Stomach (tissue), 9 donors: ENCODE data around the gene CYSTM1. TPM values are rescaled to one million over a fixed set of nuclear protein-coding genes. Genes with fewer than 3 reads are reported as not detected.

ENCODE experiments used
- DNase-seq, 2 donors: peaks; one replicate each; pipeline versions ENCODE4 v3.0.0 to v3.0.0-alpha.2; 2013 to 2019
- H3K27ac ChIP-seq, 5 donors: fragments of 200-600 bp in 4 of 5; sonication (generic) in 4 of 5; one replicate each; pipeline ENCODE4 v1.5.1; 2013 to 2019; ENCODE audit warnings: mild to moderate bottlenecking in 1 of 5, moderate library complexity in 1 of 5
- H3K27me3 ChIP-seq, 3 donors: fragments of 200-600 bp; sonication (generic); one replicate each; pipeline ENCODE4 v1.5.1; 2017 to 2019; ENCODE audit warnings: mixed run types in 1 of 3
- H3K36me3 ChIP-seq, 4 donors: fragments of 200-600 bp; sonication (generic); 1 replicate in 3 of 4; 2 replicates in 1 of 4; pipeline ENCODE4 v1.5.1; 2016 to 2019
- H3K4me1 ChIP-seq, 4 donors: fragments of 200-600 bp; sonication (generic); one replicate each; pipeline ENCODE4 v1.5.1; 2016 to 2019
- H3K4me3 ChIP-seq, 4 donors: fragments of 200-600 bp; sonication (generic) in 3 of 4; one replicate each; pipeline ENCODE4 v1.5.1; 2016 to 2019; ENCODE audit warnings: mild to moderate bottlenecking in 1 of 4
- H3K9me3 ChIP-seq, 4 donors: fragments of 200-600 bp; sonication (generic); one replicate each; pipeline ENCODE4 v1.5.1; 2016 to 2019
- CTCF ChIP-seq, 7 experiments: fragments of 450-650 bp in 4 of 7; fragments of 200-600 bp in 3 of 7; sonication (generic) in 3 of 7; IDR thresholded peaks; one replicate each; pipeline ENCODE4 v1.5.1; 2016 to 2019; ENCODE audit warnings: antibody characterized with exemption in 7 of 7, control low read depth in 2 of 7, mild to moderate bottlenecking in 1 of 7
- EP300 ChIP-seq: sonication (generic); formaldehyde crosslinking; IDR thresholded peaks from one replicate; pipeline ENCODE4 v1.6.1; 2017; ENCODE audit warnings: antibody characterized with exemption
- POLR2A ChIP-seq, 4 donors: fragments of 450-650 bp; IDR thresholded peaks; one replicate each; pipeline ENCODE4 v1.6.1; 2016; ENCODE audit warnings: antibody characterized with exemption in 4 of 4, control low read depth in 2 of 4, mild to moderate bottlenecking in 1 of 4, moderate library complexity in 1 of 4
- POLR2AphosphoS5 ChIP-seq, 3 donors: sonication (generic); formaldehyde crosslinking; IDR thresholded peaks; one replicate each; pipeline ENCODE4 v1.6.1; 2016; ENCODE audit warnings: antibody characterized with exemption in 3 of 3
- WGBS, 5 donors: extraction: QIAGEN DNeasy Blood & Tissue Kit in 3 of 5; methylation state at CpG; one replicate each; pipeline versions ENCODE4 v1.1.5 to v1.1.7; 2013 to 2018; 5-methylcytosine and 5-hydroxymethylcytosine counted together
- intact Hi-C: fragments of 100-400 bp; cut with DNase I; formaldehyde crosslinking; loops from one replicate; pipeline ENCODE4 v1.15.1; 2023; ENCODE audit warnings: low total_unique reads
- polyA plus RNA-seq, 3 donors: library from polyadenylated mRNA; stranded (reverse); fragments of 200-250 nt; gene quantifications; one replicate each; pipeline ENCODE4 v1.2.3, GENCODE V29; 2013
- total RNA-seq, 5 donors: library from RNA; depleted of rRNA; stranded (reverse); fragments of >200 nt; gene quantifications; one replicate each; pipeline versions ENCODE4 v1.1.0 to v1.2.3, GENCODE V29; 2014 to 2016
- donor health status: healthy with polysubstance abuse.
- donor health status: Bipolar disorder and iron deficiency.
- donor health status: healthy.

CYSTM1 gene
- total and polyA plus RNA-seq, 8 donors: 23.2 to 3,028 (median 321) TPM

- DNase-seq: peak in 1 of 2 donors; percentile 48
- Histone ChIP-seq H3K27ac (peak overlapping the region; percentile 83 to 100 (median 100)), H3K4me3 (peak overlapping the region in 3 of 4 donors; percentile 1 to 25 (median 18)), H3K36me3 (no peaks in the 10 kb centered on the region), H3K27me3 (no peaks in the 10 kb centered on the region), H3K4me1 (peaks cover 60 to 91% (median 76%) of the 10 kb centered on the region in 4 donors), H3K9me3 (no peaks in the 10 kb centered on the region)
- 6 to 37% (median 25%) methylated on average over 5 of the region's 5 CpGs for WGBS, 5 donors
- TF ChIP-seq POLR2A (IDR thresholded peaks at IDR 0.05): no peak
- TF ChIP-seq CTCF (IDR thresholded peaks at IDR 0.05): no peak
- TF ChIP-seq EP300: no peak
- peak in 1 of 3 donors; percentile 25 for TF ChIP-seq POLR2AphosphoS5 (IDR thresholded peaks at IDR 0.05)
- intact Hi-C loops: loop anchor here (10.0 kb wide), 1 partner anchor 54 kb away; no protein-coding TSS in a partner anchor
Measured at GRCh38 chr5:140181002-140181483, 6.1 kb downstream of the CYSTM1 start.

GRCh38 chr5:140181525-140181924 lies 6.5 kb downstream of the CYSTM1 start:
- Histone ChIP-seq H3K9me3 (no peaks in the 10 kb centered on the region), H3K36me3 (no peaks in the 10 kb centered on the region), H3K27ac (peak overlapping the region; percentile 83 to 100 (median 100)), H3K4me1 (peaks cover 57 to 91% (median 78%) of the 10 kb centered on the region in 4 donors), H3K4me3 (peak overlapping the region in 2 of 4 donors; percentile 18 to 25), H3K27me3 (no peaks in the 10 kb centered on the region)
- intact Hi-C loops: loop anchor here (10.0 kb wide), 1 partner anchor 53 kb away; no protein-coding TSS in a partner anchor
- WGBS, 5 donors: 25 to 64% (median 47%) methylated on average over 3 of the region's 3 CpGs
- no peak for DNase-seq
- TF ChIP-seq POLR2A (IDR thresholded peaks at IDR 0.05) (no peak), EP300 (no peak), POLR2AphosphoS5 (IDR thresholded peaks at IDR 0.05) (no peak), CTCF (IDR thresholded peaks at IDR 0.05) (no peak)

GRCh38 chr5:140182075-140182711 lies 7.2 kb downstream of the CYSTM1 start:
- no peak for TF ChIP-seq CTCF (IDR thresholded peaks at IDR 0.05)
- TF ChIP-seq POLR2A (IDR thresholded peaks at IDR 0.05): no peak
- Histone ChIP-seq H3K4me3 (peak overlapping the region in 1 of 4 donors; percentile 25), H3K27ac (peak overlapping the region; percentile 77 to 100 (median 100)), H3K36me3 (no peaks in the 10 kb centered on the region), H3K4me1 (peaks cover 55 to 93% (median 80%) of the 10 kb centered on the region in 4 donors), H3K9me3 (no peaks in the 10 kb centered on the region), H3K27me3 (no peaks in the 10 kb centered on the region)
- intact Hi-C loops: loop anchor here (10.0 kb wide), 1 partner anchor 53 kb away; no protein-coding TSS in a partner anchor
- peak in 1 of 2 donors; percentile 53 for DNase-seq
- 24 to 48% (median 31%) methylated on average over 2 of the region's 2 CpGs for WGBS, 5 donors

GRCh38 chr5:140182803-140183367 lies 7.9 kb downstream of the CYSTM1 start:
- Histone ChIP-seq H3K27me3 (no peaks in the 10 kb centered on the region), H3K4me3 (peak overlapping the region in 1 of 4 donors; percentile 25), H3K9me3 (no peaks in the 10 kb centered on the region), H3K36me3 (no peaks in the 10 kb centered on the region), H3K4me1 (peaks cover 55 to 88% (median 77%) of the 10 kb centered on the region in 4 donors), H3K27ac (peak overlapping the region; percentile 64 to 100 (median 100))
- peak in 1 of 2 donors; percentile 71 for DNase-seq
- WGBS, 5 donors: 19 to 41% (median 27%) methylated on average over 5 of the region's 5 CpGs
- TF ChIP-seq POLR2AphosphoS5 (IDR thresholded peaks at IDR 0.05) (peak in 1 of 3 donors; percentile 65), EP300 (no peak), POLR2A (IDR thresholded peaks at IDR 0.05) (no peak), CTCF (IDR thresholded peaks at IDR 0.05) (no peak)
- intact Hi-C loops: loop anchor here (10.0 kb wide), 1 partner anchor 52 kb away; no protein-coding TSS in a partner anchor
